HEK293 (cell line): ENCODE data around the gene BRIX1.

Experiments
- CTCF ChIA-PET: fragments of 350-600 bp; formaldehyde crosslinking; extraction: SDS; loops from one replicate; lab custom pipeline; 2021; ENCODE audit warnings: antibody characterized with exemption; lab: Yijun Ruan, JAX
- POLR2A ChIA-PET: fragments of 300-600 bp; formaldehyde crosslinking; extraction: SDS; loops from one replicate; lab custom pipeline; 2020; ENCODE audit warnings: antibody characterized with exemption, inconsistent platforms; lab: Yijun Ruan, JAX
- H3K27ac ChIP-seq: fragments of 200-500 bp; sonication (Bioruptor generic); 2 replicates; pipeline ENCODE4 v1.5.1; 2014; ENCODE audit warnings: low read depth, low read length, control low read depth, inconsistent platforms; ENCODE audit errors: extremely low read depth
- H3K36me3 ChIP-seq, 2 experiments: fragments of 200-500 bp in 1 of 2; sonication (Bioruptor generic) in 1 of 2; 1 replicate in 1 of 2; 2 replicates in 1 of 2; pipeline ENCODE4 v1.5.1; 2014 to 2017; ENCODE audit warnings: inconsistent platforms in 2 of 2, low read length in 2 of 2; ENCODE audit not compliant: control insufficient read depth in 2 of 2, insufficient read depth in 1 of 2
- H3K4me1 ChIP-seq: fragments of 200-500 bp; sonication (Bioruptor generic); 2 replicates; pipeline ENCODE4 v1.5.1; 2014; ENCODE audit warnings: mild to moderate bottlenecking, low read length, inconsistent platforms; ENCODE audit not compliant: control insufficient read depth, insufficient read depth
- H3K4me3 ChIP-seq: 2 replicates; pipeline ENCODE4 v1.5.1; 2011; ENCODE audit warnings: low read depth, mild to moderate bottlenecking, control low read depth, low read length, moderate library complexity
- H3K9me3 ChIP-seq: fragments of 200-500 bp; sonication (Bioruptor generic); 2 replicates; pipeline ENCODE4 v1.5.1; 2014; ENCODE audit warnings: low read depth, low read length, inconsistent platforms; ENCODE audit not compliant: control insufficient read depth, insufficient read depth
- KLF1 ChIP-seq: fragments of 450-650 bp; formaldehyde crosslinking; IDR thresholded peaks from 2 replicates; pipeline ENCODE4 v1.5.1; 2016; ENCODE audit warnings: missing biosample characterization, missing genetic modification characterization
- SCRT2 ChIP-seq: fragments of 450-650 bp; formaldehyde crosslinking; IDR thresholded peaks from 2 replicates; pipeline ENCODE4 v1.5.1; 2016; ENCODE audit warnings: missing biosample characterization, missing genetic modification characterization
- ZBTB20 ChIP-seq: fragments of 450-650 bp; formaldehyde crosslinking; IDR thresholded peaks from 2 replicates; pipeline ENCODE4 v1.5.1; 2016; ENCODE audit warnings: missing biosample characterization, missing genetic modification characterization
- ZBTB21 ChIP-seq: fragments of 450-650 bp; formaldehyde crosslinking; IDR thresholded peaks from 2 replicates; pipeline ENCODE4 v1.5.1; 2017; ENCODE audit warnings: missing biosample characterization, missing genetic modification characterization
- ZNF132 ChIP-seq: fragments of 450-650 bp; formaldehyde crosslinking; IDR thresholded peaks from 2 replicates; pipeline ENCODE4 v1.5.1; 2017; ENCODE audit warnings: missing biosample characterization, missing genetic modification characterization, borderline replicate concordance
- ZNF157 ChIP-seq: fragments of 450-650 bp; formaldehyde crosslinking; IDR thresholded peaks from 2 replicates; pipeline ENCODE4 v1.5.1; 2016; ENCODE audit warnings: missing biosample characterization, missing genetic modification characterization
- ZNF266 ChIP-seq: fragments of 450-650 bp; formaldehyde crosslinking; IDR thresholded peaks from 2 replicates; pipeline ENCODE4 v1.5.1; 2016; ENCODE audit warnings: missing biosample characterization, missing genetic modification characterization, low read depth
- ZNF529 ChIP-seq: fragments of 450-650 bp; formaldehyde crosslinking; IDR thresholded peaks from 2 replicates; pipeline ENCODE4 v1.5.1; 2017; ENCODE audit warnings: missing genetic modification characterization, missing biosample characterization; ENCODE audit not compliant: insufficient replicate concordance
- ZNF544 ChIP-seq: fragments of 450-650 bp; formaldehyde crosslinking; IDR thresholded peaks from 2 replicates; pipeline ENCODE4 v1.5.0; 2017; ENCODE audit warnings: missing biosample characterization, missing genetic modification characterization
- ZNF585B ChIP-seq: fragments of 450-650 bp; formaldehyde crosslinking; IDR thresholded peaks from 2 replicates; pipeline ENCODE4 v1.5.1; 2016; ENCODE audit warnings: missing biosample characterization, missing genetic modification characterization
- ZNF596 ChIP-seq: fragments of 450-650 bp; IDR thresholded peaks from 2 replicates; pipeline ENCODE4 v1.5.0; 2018; ENCODE audit warnings: missing biosample characterization, mild to moderate bottlenecking, missing genetic modification characterization, moderate library complexity
- ZNF626 ChIP-seq: fragments of 450-650 bp; sonication (Bioruptor Pico); formaldehyde crosslinking; IDR thresholded peaks from 2 replicates; pipeline ENCODE4 v1.5.1; 2018; ENCODE audit warnings: missing biosample characterization, missing genetic modification characterization, inconsistent platforms
- ZSCAN30 ChIP-seq: fragments of 450-650 bp; IDR thresholded peaks from 2 replicates; pipeline ENCODE4 v1.5.1; 2018; ENCODE audit warnings: missing biosample characterization, mild to moderate bottlenecking, missing genetic modification characterization, moderate library complexity
- TF ChIP-seq, protein P1 (sequence below): fragments of 450-650 bp; formaldehyde crosslinking; IDR thresholded peaks from 2 replicates; pipeline ENCODE4 v1.5.1; 2017; ENCODE audit warnings: missing biosample characterization, missing genetic modification characterization
- TF ChIP-seq, protein P2 (sequence below): fragments of 450-650 bp; formaldehyde crosslinking; IDR thresholded peaks from 2 replicates; pipeline ENCODE4 v1.5.1; 2017; ENCODE audit warnings: missing biosample characterization, missing genetic modification characterization
- TF ChIP-seq, protein P3 (sequence below): fragments of 450-650 bp; formaldehyde crosslinking; IDR thresholded peaks from 2 replicates; pipeline ENCODE4 v1.5.1; 2016; ENCODE audit warnings: missing biosample characterization, missing genetic modification characterization
- TF ChIP-seq, protein P4 (sequence below): IDR thresholded peaks from 2 replicates; pipeline ENCODE4 v1.6.1; 2011; ENCODE audit warnings: mild to moderate bottlenecking, low read depth, low read length, borderline replicate concordance
- TF ChIP-seq, protein P5 (sequence below): fragments of 450-650 bp; formaldehyde crosslinking; IDR thresholded peaks from 2 replicates; pipeline ENCODE4 v1.5.1; 2016; ENCODE audit warnings: missing biosample characterization, missing genetic modification characterization
- TF ChIP-seq, protein P6 (sequence below): fragments of 450-650 bp; formaldehyde crosslinking; IDR thresholded peaks from 2 replicates; pipeline ENCODE4 v1.5.1; 2017; ENCODE audit warnings: missing biosample characterization, missing genetic modification characterization

BRIX1 gene

DNA sequence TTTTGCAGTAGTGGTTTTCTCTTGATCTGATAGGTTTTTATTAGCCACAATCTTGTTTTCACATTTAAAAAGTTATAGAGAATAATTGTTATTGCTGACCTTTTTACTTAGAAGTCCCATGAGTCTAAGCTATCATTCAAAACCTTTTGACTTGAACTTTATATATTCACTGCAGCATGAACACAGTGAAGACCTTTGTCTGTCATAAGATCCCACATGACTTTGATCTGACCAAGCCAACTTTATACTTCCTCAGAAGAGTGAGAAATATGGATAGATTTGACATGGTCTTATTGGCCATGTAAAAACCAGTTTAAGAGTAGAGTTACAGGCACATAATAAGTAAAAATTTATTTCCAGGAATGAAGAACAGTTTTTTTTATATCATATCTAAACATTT lies 34.3 kb upstream of the BRIX1 start:
- no peak overlapping the region for H3K27ac ChIP-seq
- CTCF ChIA-PET: interaction anchor here (0.6 to 2.3 kb wide), 2 partner anchors 17 to 396 kb away, joined by 3 to 14 read pairs; no protein-coding TSS in a partner anchor
- TF ChIP-seq ZBTB20 (tag by site-specific recombination) (no peak), ZSCAN30 (tag by site-specific recombination) (no peak), ZNF585B (tag by site-specific recombination) (no peak), ZBTB21 (tag by site-specific recombination) (no peak), ZNF626 (tag by site-specific recombination) (no peak), ZNF266 (tag by site-specific recombination) (no peak), ZNF596 (tag by site-specific recombination) (no peak), ZNF529 (no peak), ZNF132 (tag by site-specific recombination) (no peak), KLF1 (tag by site-specific recombination) (no peak), ZNF544 (tag by site-specific recombination) (no peak), SCRT2 (tag by site-specific recombination) (no peak), ZNF157 (tag by site-specific recombination) (no peak)
- TF ChIP-seq, protein P1, sequence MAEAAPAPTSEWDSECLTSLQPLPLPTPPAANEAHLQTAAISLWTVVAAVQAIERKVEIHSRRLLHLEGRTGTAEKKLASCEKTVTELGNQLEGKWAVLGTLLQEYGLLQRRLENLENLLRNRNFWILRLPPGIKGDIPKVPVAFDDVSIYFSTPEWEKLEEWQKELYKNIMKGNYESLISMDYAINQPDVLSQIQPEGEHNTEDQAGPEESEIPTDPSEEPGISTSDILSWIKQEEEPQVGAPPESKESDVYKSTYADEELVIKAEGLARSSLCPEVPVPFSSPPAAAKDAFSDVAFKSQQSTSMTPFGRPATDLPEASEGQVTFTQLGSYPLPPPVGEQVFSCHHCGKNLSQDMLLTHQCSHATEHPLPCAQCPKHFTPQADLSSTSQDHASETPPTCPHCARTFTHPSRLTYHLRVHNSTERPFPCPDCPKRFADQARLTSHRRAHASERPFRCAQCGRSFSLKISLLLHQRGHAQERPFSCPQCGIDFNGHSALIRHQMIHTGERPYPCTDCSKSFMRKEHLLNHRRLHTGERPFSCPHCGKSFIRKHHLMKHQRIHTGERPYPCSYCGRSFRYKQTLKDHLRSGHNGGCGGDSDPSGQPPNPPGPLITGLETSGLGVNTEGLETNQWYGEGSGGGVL: no peak
- TF ChIP-seq, protein P2, sequence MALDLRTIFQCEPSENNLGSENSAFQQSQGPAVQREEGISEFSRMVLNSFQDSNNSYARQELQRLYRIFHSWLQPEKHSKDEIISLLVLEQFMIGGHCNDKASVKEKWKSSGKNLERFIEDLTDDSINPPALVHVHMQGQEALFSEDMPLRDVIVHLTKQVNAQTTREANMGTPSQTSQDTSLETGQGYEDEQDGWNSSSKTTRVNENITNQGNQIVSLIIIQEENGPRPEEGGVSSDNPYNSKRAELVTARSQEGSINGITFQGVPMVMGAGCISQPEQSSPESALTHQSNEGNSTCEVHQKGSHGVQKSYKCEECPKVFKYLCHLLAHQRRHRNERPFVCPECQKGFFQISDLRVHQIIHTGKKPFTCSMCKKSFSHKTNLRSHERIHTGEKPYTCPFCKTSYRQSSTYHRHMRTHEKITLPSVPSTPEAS: no peak
- TF ChIP-seq, protein P3, sequence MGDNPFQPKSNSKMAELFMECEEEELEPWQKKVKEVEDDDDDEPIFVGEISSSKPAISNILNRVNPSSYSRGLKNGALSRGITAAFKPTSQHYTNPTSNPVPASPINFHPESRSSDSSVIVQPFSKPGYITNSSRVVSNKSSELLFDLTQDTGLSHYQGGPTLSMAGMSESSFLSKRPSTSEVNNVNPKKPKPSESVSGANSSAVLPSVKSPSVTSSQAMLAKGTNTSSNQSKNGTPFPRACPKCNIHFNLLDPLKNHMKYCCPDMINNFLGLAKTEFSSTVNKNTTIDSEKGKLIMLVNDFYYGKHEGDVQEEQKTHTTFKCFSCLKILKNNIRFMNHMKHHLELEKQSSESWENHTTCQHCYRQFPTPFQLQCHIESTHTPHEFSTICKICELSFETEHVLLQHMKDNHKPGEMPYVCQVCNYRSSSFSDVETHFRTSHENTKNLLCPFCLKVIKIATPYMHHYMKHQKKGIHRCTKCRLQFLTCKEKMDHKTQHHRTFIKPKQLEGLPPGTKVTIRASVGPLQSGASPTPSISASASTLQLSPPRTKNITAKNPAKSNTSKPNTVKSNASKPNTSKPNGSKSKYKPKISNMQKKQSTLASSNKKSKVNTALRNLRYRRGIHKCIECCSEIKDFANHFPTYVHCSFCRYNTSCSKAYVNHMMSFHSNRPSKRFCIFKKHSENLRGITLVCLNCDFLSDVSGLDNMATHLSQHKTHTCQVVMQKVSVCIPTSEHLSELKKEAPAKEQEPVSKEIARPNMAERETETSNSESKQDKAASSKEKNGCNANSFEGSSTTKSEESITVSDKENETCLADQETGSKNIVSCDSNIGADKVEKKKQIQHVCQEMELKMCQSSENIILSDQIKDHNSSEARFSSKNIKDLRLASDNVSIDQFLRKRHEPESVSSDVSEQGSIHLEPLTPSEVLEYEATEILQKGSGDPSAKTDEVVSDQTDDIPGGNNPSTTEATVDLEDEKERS (tag by site-specific recombination): no peak
- TF ChIP-seq, protein P4, sequence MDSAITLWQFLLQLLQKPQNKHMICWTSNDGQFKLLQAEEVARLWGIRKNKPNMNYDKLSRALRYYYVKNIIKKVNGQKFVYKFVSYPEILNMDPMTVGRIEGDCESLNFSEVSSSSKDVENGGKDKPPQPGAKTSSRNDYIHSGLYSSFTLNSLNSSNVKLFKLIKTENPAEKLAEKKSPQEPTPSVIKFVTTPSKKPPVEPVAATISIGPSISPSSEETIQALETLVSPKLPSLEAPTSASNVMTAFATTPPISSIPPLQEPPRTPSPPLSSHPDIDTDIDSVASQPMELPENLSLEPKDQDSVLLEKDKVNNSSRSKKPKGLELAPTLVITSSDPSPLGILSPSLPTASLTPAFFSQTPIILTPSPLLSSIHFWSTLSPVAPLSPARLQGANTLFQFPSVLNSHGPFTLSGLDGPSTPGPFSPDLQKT: no peak
- TF ChIP-seq, protein P5, sequence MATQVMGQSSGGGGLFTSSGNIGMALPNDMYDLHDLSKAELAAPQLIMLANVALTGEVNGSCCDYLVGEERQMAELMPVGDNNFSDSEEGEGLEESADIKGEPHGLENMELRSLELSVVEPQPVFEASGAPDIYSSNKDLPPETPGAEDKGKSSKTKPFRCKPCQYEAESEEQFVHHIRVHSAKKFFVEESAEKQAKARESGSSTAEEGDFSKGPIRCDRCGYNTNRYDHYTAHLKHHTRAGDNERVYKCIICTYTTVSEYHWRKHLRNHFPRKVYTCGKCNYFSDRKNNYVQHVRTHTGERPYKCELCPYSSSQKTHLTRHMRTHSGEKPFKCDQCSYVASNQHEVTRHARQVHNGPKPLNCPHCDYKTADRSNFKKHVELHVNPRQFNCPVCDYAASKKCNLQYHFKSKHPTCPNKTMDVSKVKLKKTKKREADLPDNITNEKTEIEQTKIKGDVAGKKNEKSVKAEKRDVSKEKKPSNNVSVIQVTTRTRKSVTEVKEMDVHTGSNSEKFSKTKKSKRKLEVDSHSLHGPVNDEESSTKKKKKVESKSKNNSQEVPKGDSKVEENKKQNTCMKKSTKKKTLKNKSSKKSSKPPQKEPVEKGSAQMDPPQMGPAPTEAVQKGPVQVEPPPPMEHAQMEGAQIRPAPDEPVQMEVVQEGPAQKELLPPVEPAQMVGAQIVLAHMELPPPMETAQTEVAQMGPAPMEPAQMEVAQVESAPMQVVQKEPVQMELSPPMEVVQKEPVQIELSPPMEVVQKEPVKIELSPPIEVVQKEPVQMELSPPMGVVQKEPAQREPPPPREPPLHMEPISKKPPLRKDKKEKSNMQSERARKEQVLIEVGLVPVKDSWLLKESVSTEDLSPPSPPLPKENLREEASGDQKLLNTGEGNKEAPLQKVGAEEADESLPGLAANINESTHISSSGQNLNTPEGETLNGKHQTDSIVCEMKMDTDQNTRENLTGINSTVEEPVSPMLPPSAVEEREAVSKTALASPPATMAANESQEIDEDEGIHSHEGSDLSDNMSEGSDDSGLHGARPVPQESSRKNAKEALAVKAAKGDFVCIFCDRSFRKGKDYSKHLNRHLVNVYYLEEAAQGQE: no peak
- TF ChIP-seq, protein P6, sequence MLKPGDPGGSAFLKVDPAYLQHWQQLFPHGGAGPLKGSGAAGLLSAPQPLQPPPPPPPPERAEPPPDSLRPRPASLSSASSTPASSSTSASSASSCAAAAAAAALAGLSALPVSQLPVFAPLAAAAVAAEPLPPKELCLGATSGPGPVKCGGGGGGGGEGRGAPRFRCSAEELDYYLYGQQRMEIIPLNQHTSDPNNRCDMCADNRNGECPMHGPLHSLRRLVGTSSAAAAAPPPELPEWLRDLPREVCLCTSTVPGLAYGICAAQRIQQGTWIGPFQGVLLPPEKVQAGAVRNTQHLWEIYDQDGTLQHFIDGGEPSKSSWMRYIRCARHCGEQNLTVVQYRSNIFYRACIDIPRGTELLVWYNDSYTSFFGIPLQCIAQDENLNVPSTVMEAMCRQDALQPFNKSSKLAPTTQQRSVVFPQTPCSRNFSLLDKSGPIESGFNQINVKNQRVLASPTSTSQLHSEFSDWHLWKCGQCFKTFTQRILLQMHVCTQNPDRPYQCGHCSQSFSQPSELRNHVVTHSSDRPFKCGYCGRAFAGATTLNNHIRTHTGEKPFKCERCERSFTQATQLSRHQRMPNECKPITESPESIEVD: no peak
- TF ChIP-seq, all 188 proteins: peak for 0
- Histone ChIP-seq H3K4me1 (no peaks in the 10 kb centered on the region), H3K36me3 (no peaks in the 10 kb centered on the region), H3K9me3 (no peaks in the 10 kb centered on the region; the same call in 1 of the 2 replicates), H3K4me3 (no peak overlapping the region)
- POLR2A ChIA-PET: no interaction called here
